K562 (cell line): ENCODE data around the gene GOLGA8A. TPM values are rescaled to one million over a fixed set of nuclear protein-coding genes. Genes with fewer than 3 reads are reported as not detected.

ENCODE experiments used
- CEBPB ChIP-seq: fragments of 450-650 bp; IDR thresholded peaks from 2 replicates; pipeline ENCODE4 v1.6.1; 2016; ENCODE audit warnings: missing genetic modification characterization, missing compliant biosample characterization
- CLOCK ChIP-seq: fragments of 250-450 bp; sonication (Bioruptor Pico); IDR thresholded peaks from 2 replicates; pipeline ENCODE4 v1.4.0; 2020; ENCODE audit warnings: mild to moderate bottlenecking, moderate library complexity, borderline replicate concordance
- ELK3 ChIP-seq: fragments of 450-650 bp; formaldehyde crosslinking; IDR thresholded peaks from 2 replicates; pipeline ENCODE4 v1.4.0; 2020; ENCODE audit warnings: mild to moderate bottlenecking
- ETV6 ChIP-seq, 3 experiments: fragments of 150-350 bp in 1 of 3; sonication (generic) in 1 of 3; formaldehyde crosslinking in 1 of 3; IDR thresholded peaks; 2 replicates each; pipeline versions ENCODE4 v1.6.1 to v1.8.0; 2014 to 2022; ENCODE audit warnings: borderline replicate concordance in 2 of 3, low read depth in 2 of 3, antibody characterized with exemption in 1 of 3, low read length in 1 of 3, mild to moderate bottlenecking in 1 of 3, missing genetic modification reagents in 1 of 3
- GTF2A2 ChIP-seq: IDR thresholded peaks from 2 replicates; pipeline ENCODE4 v1.6.1; 2016; ENCODE audit warnings: mild to moderate bottlenecking, missing genetic modification characterization, missing compliant biosample characterization
- GTF2E2 ChIP-seq: fragments of 200-800 bp; sonication (Bioruptor generic); IDR thresholded peaks from 2 replicates; pipeline ENCODE4 v1.6.1; 2016; ENCODE audit warnings: missing genetic modification characterization, missing compliant biosample characterization
- IRF1 ChIP-seq: sonication (generic); formaldehyde crosslinking; IDR thresholded peaks from 2 replicates; pipeline ENCODE4 v1.8.0; 2022; ENCODE audit warnings: missing genetic modification reagents, mild to moderate bottlenecking, borderline replicate concordance
- KAT8 ChIP-seq: fragments of 450-650 bp; IDR thresholded peaks from 2 replicates; pipeline ENCODE4 v1.6.1; 2016; ENCODE audit warnings: low read depth, mild to moderate bottlenecking
- KHSRP ChIP-seq: fragments of 450-650 bp; IDR thresholded peaks from 2 replicates; pipeline ENCODE4 v1.6.1; 2017
- KLF10 ChIP-seq: fragments of 250-450 bp; sonication (Bioruptor Pico); IDR thresholded peaks from 2 replicates; pipeline ENCODE4 v1.6.1; 2021; ENCODE audit warnings: matching md5 sums
- MTA2 ChIP-seq: fragments of 450-650 bp; IDR thresholded peaks from 2 replicates; pipeline ENCODE4 v1.6.1; 2016; ENCODE audit warnings: low read depth
- NFE2 ChIP-seq: IDR thresholded peaks from 2 replicates; pipeline ENCODE4 v1.6.1; 2014; ENCODE audit warnings: antibody characterized with exemption, low read depth
- SLC30A9 ChIP-seq: fragments of 250-450 bp; sonication (Bioruptor Pico); IDR thresholded peaks from 2 replicates; pipeline ENCODE4 v1.8.0; 2022; ENCODE audit warnings: mild to moderate bottlenecking, moderate library complexity
- SP1 ChIP-seq: sonication (generic); formaldehyde crosslinking; IDR thresholded peaks from 2 replicates; pipeline ENCODE4 v1.8.1; 2022; ENCODE audit warnings: mild to moderate bottlenecking, missing genetic modification reagents
- STAT6 ChIP-seq: sonication (generic); formaldehyde crosslinking; IDR thresholded peaks from 2 replicates; pipeline ENCODE4 v1.8.1; 2023; ENCODE audit warnings: mild to moderate bottlenecking, missing genetic modification reagents
- TAF15 ChIP-seq: fragments of 200-400 bp; formaldehyde crosslinking; IDR thresholded peaks from 2 replicates; pipeline ENCODE4 v1.6.1; 2017; ENCODE audit warnings: mild to moderate bottlenecking, low read depth, low read length, moderate library complexity
- TEAD4 ChIP-seq, 2 experiments: sonication (generic) in 1 of 2; formaldehyde crosslinking in 1 of 2; IDR thresholded peaks; 2 replicates each; pipeline versions ENCODE4 v1.6.1 to v1.8.0; 2012 to 2022; ENCODE audit warnings: borderline replicate concordance in 1 of 2, inconsistent platforms in 1 of 2, low read length in 1 of 2, mild to moderate bottlenecking in 1 of 2, missing genetic modification reagents in 1 of 2
- YBX1 ChIP-seq: fragments of 450-650 bp; IDR thresholded peaks from 2 replicates; pipeline ENCODE4 v1.7.1; 2016; ENCODE audit warnings: mild to moderate bottlenecking
- YY1 ChIP-seq, 3 experiments: IDR thresholded peaks; 2 replicates each; pipeline ENCODE4 v1.6.1; 2011; ENCODE audit warnings: low read length in 2 of 3, mild to moderate bottlenecking in 2 of 3, moderate library complexity in 2 of 3, borderline replicate concordance in 1 of 3, control low read depth in 1 of 3, low read depth in 1 of 3; ENCODE audit not compliant: insufficient read depth in 3 of 3, insufficient replicate concordance in 2 of 3, control insufficient read depth in 1 of 3, insufficient read length in 1 of 3; ENCODE audit errors: extremely low read depth in 1 of 3
- ZNF239 ChIP-seq: fragments of 250-450 bp; sonication (Bioruptor Pico); IDR thresholded peaks from 2 replicates; pipeline ENCODE4 v1.4.0; 2020; ENCODE audit warnings: mild to moderate bottlenecking
- ZNF282 ChIP-seq: sonication (generic); formaldehyde crosslinking; IDR thresholded peaks from 2 replicates; pipeline ENCODE4 v1.8.1; 2023; ENCODE audit warnings: missing genetic modification reagents
- ZNF717 ChIP-seq: fragments of 250-450 bp; sonication (Bioruptor Pico); IDR thresholded peaks from 2 replicates; pipeline ENCODE4 v1.5.0; 2021
- ZSCAN32 ChIP-seq: fragments of 450-650 bp; formaldehyde crosslinking; IDR thresholded peaks from 2 replicates; pipeline ENCODE4 v1.4.0; 2020; ENCODE audit warnings: mild to moderate bottlenecking, moderate library complexity
- polyA plus RNA-seq, 8 experiments: library from polyadenylated mRNA; depleted of rRNA in 4 of 8; stranded (reverse) in 5 of 8; unstranded in 3 of 8; fragments of >200 nt; fragmentation: Nextera tagmentation in 2 of 8; fragmentation: Illumina TruSeq in 1 of 8; extraction: Ambion mirVana in 2 of 8; extraction: Trizol in 1 of 8; gene quantifications; 2 replicates each; pipeline versions ENCODE4 v1.2.1 to v1.2.3, GENCODE V29; 2011 to 2014; ENCODE audit warnings: inconsistent platforms in 1 of 8, missing spikeins in 1 of 8
- total RNA-seq, 7 experiments: library from RNA; depleted of rRNA in 6 of 7; stranded (reverse); fragments of >200 nt in 6 of 7; fragmentation: Illumina TruSeq in 2 of 7; extraction: Trizol in 2 of 7; gene quantifications; 2 replicates each; pipeline versions ENCODE4 v1.2.1 to v1.2.3, GENCODE V29; 2011 to 2021; ENCODE audit warnings: low replicate concordance in 1 of 7

Gene GOLGA8A
- total and polyA plus RNA-seq, 9 of the 15 experiments (the other 6 are each of a cell fraction or from before 2014, with no cell fraction given), result 11.2 to 191 (median 56.3) TPM

GRCh38 chr15:34437687-34438086, at the start of gene GOLGA8A (continued):
- TF ChIP-seq CEBPB (no peak), ZNF239 (CRISPR knock-in tag) (no peak), MTA2 (no peak), YBX1 (no peak), ZNF717 (CRISPR knock-in tag) (no peak), ETV6 (IDR thresholded peaks at IDR 0.05; ENCODE audit: borderline replicate concordance in 1 of 2, low read depth in 2 of 2, low read length in 1 of 2) (no peak), ETV6 (CRISPR knock-in tag; IDR thresholded peaks at IDR 0.05; ENCODE audit: borderline replicate concordance) (peak; percentile 51; the same call in 1 of the 2 replicates), ZNF282 (CRISPR knock-in tag) (no peak), GTF2A2 (tag) (no peak), YY1 (IDR thresholded peaks at IDR 0.05; ENCODE audit: borderline replicate concordance in 1 of 3, control insufficient read depth in 1 of 3, extremely low read depth in 1 of 3, insufficient read depth in 3 of 3, insufficient read length in 1 of 3, insufficient replicate concordance in 2 of 3, low read depth in 1 of 3, low read length in 2 of 3) (peak in 1 of 3 experiments; percentile 52), KAT8 (no peak), KHSRP (no peak), CLOCK (no peak), IRF1 (CRISPR knock-in tag) (no peak), TEAD4 (IDR thresholded peaks at IDR 0.05; ENCODE audit: low read length) (peak; percentile 61), TEAD4 (CRISPR knock-in tag; IDR thresholded peaks at IDR 0.05; ENCODE audit: borderline replicate concordance) (no peak), ZSCAN32 (no peak), SP1 (no peak), ELK3 (CRISPR knock-in tag) (no peak), GTF2E2 (no peak), SLC30A9 (CRISPR knock-in tag) (no peak), TAF15 (no peak), NFE2 (no peak), STAT6 (no peak), KLF10 (CRISPR knock-in tag) (no peak)
